Fibroblast of villous mesenchyme (primary cell): ENCODE measurements around the gene ZBTB8OS. TPM values are rescaled to one million over a fixed set of nuclear protein-coding genes. Genes with fewer than 3 reads are reported as not detected.
A peak's percentile ranks its signal among the peaks of the same experiment; 100 is the strongest.
"Not testable (repeated sequence)": the region's sequence is repeated elsewhere in the genome, so short reads cannot be mapped to it uniquely, and the experiment has no call there.

Source experiments
- DNase-seq: peaks from one replicate; pipeline ENCODE4 v3.0.0-alpha.2; 2010; ENCODE audit warnings: low read depth
- H3K4me3 ChIP-seq: 2 replicates; pipeline ENCODE4 v1.5.1; 2011; ENCODE audit warnings: low read depth, mild to moderate bottlenecking, low read length
- CTCF ChIP-seq: IDR thresholded peaks from 2 replicates; pipeline ENCODE4 v1.5.1; 2012; ENCODE audit warnings: low read depth, mild to moderate bottlenecking, low read length; ENCODE audit not compliant: insufficient read depth
- total RNA-seq: library from RNA; depleted of rRNA; stranded (reverse); fragments of >200 nt; gene quantifications from 2 replicates; pipeline ENCODE4 v1.2.3, GENCODE V29; 2012

Gene ZBTB8OS
- total RNA-seq, 1 donor = 44.5 TPM

- TF ChIP-seq CTCF = no peak
- no peak for DNase-seq
- H3K4me3 ChIP-seq = no peak overlapping the region
These were observed 17.5 kb downstream of the ZBTB8OS start for GRCh38 chr1:32632829-32633228.

- H3K4me3 ChIP-seq, DNase-seq: not testable (repeated sequence)
These were observed 20.2 kb downstream of the ZBTB8OS start for GRCh38 chr1:32630173-32630572.

- TF ChIP-seq CTCF = no peak
- H3K4me3 ChIP-seq = no peak overlapping the region
- DNase-seq = peak; percentile 73
These were observed 22.7 kb downstream of the ZBTB8OS start for GRCh38 chr1:32627596-32628162.

GRCh38 chr1:32626176-32626575, 24.2 kb downstream of the ZBTB8OS start:
- H3K4me3 ChIP-seq = no peak overlapping the region
- no peak for DNase-seq
- TF ChIP-seq CTCF = no peak

GRCh38 chr1:32623775-32624174, 26.6 kb downstream of the ZBTB8OS start:
- DNase-seq = no peak
- no peak overlapping the region for H3K4me3 ChIP-seq
- no peak for TF ChIP-seq CTCF

GRCh38 chr1:32622806-32623681, 27.3 kb downstream of the ZBTB8OS start:
- DNase-seq = no peak
- no peak overlapping the region for H3K4me3 ChIP-seq
- no peak for TF ChIP-seq CTCF

GRCh38 chr1:32622205-32622604, 28.1 kb downstream of the ZBTB8OS start:
- DNase-seq = no peak
- no peak overlapping the region for H3K4me3 ChIP-seq
- no peak for TF ChIP-seq CTCF
